Lung microvascular endothelial cell (primary cell): ENCODE measurements around the gene HPS5. TPM values are rescaled to one million over a fixed set of nuclear protein-coding genes. Genes with fewer than 3 reads are reported as not detected.
"Not testable (repeated sequence)": the region's sequence is repeated elsewhere in the genome, so short reads cannot be mapped to it uniquely, and the experiment has no call there.

ENCODE experiments used
- DNase-seq, 2 donors: peaks; one replicate each; pipeline versions ENCODE4 v3.0.0 to v3.0.0-alpha.2; 2010; ENCODE audit warnings: low read depth in 2 of 2
- total RNA-seq: library from RNA; depleted of rRNA; stranded (reverse); fragments of >200 nt; gene quantifications from 2 replicates; pipeline ENCODE4 v1.2.1, GENCODE V29; 2014

Gene HPS5
- total RNA-seq, 1 donor from 2014 or later, result 28.2 TPM

GRCh38 chr11:18277565-18278271, 44.2 kb downstream of the HPS5 start:
- DNase-seq, result no peak

GRCh38 chr11:18271206-18271605, 50.7 kb downstream of the HPS5 start:
- no peak for DNase-seq

GRCh38 chr11:18270102-18270501, 51.8 kb downstream of the HPS5 start:
- no peak for DNase-seq

GRCh38 chr11:18269252-18269651, 52.7 kb downstream of the HPS5 start:
- DNase-seq, result not testable (repeated sequence)

- not testable (repeated sequence) for DNase-seq
Measured at GRCh38 chr11:18267335-18268133, 54.4 kb downstream of the HPS5 start.

GRCh38 chr11:18265949-18266348, 56.0 kb downstream of the HPS5 start, which contains the start of gene SAA1:
SAA1 (plus strand) TSS chr11:18266264; CDS start chr11:18266888, 624 bp downstream.
- DNase-seq, result no peak

- no peak for DNase-seq
Measured at GRCh38 chr11:18264677-18265555, 57.0 kb downstream of the HPS5 start.

- no peak for DNase-seq
Measured at GRCh38 chr11:18264035-18264434, 57.9 kb downstream of the HPS5 start.

GRCh38 chr11:18262681-18263350, 59.1 kb downstream of the HPS5 start:
- DNase-seq, result not testable (repeated sequence)

- no peak for DNase-seq
Measured at GRCh38 chr11:18261721-18262120, 60.2 kb downstream of the HPS5 start.

- DNase-seq, result no peak
Measured at GRCh38 chr11:18259259-18259658, 62.7 kb downstream of the HPS5 start.

- DNase-seq, result no peak
Measured at GRCh38 chr11:18254781-18255361, 67.1 kb downstream of the HPS5 start.

- DNase-seq, result no peak
Measured at GRCh38 chr11:18253778-18254338, 68.1 kb downstream of the HPS5 start.

- DNase-seq, result no peak
Measured at GRCh38 chr11:18253233-18253632, 68.7 kb downstream of the HPS5 start.

- DNase-seq, result no peak
Measured at GRCh38 chr11:18248561-18248960, 73.4 kb downstream of the HPS5 start, which contains the start of gene SAA2. SAA2 (minus strand) TSS chr11:18248668; CDS start chr11:18248011, 657 bp downstream.

GRCh38 chr11:18247191-18247581, 74.8 kb downstream of the HPS5 start:
- DNase-seq, result not testable (repeated sequence)

GRCh38 chr11:18246379-18247190, 75.4 kb downstream of the HPS5 start:
- DNase-seq, result not testable (repeated sequence)

GRCh38 chr11:18245396-18245795, 76.5 kb downstream of the HPS5 start:
- DNase-seq, result no peak

GRCh38 chr11:18243783-18244362, 78.1 kb downstream of the HPS5 start:
- peak; percentile 46 to 80 for DNase-seq
